Testis (tissue), 2 donors: ENCODE data around the gene KRT2.

Source experiments
- POLR2A ChIP-seq: fragments of 450-650 bp; IDR thresholded peaks from one replicate; pipeline ENCODE4 v1.6.1; 2017; ENCODE audit warnings: antibody characterized with exemption, mild to moderate bottlenecking, moderate library complexity
- TF ChIP-seq, protein P1 (sequence below), 3 experiments: fragments of 450-650 bp in 2 of 3; fragments of 200-600 bp in 1 of 3; sonication (generic) in 1 of 3; IDR thresholded peaks; one replicate each; pipeline ENCODE4 v1.5.1; 2016 to 2019; ENCODE audit warnings: antibody characterized with exemption in 3 of 3, mild to moderate bottlenecking in 2 of 3, moderate library complexity in 1 of 3

DNA sequence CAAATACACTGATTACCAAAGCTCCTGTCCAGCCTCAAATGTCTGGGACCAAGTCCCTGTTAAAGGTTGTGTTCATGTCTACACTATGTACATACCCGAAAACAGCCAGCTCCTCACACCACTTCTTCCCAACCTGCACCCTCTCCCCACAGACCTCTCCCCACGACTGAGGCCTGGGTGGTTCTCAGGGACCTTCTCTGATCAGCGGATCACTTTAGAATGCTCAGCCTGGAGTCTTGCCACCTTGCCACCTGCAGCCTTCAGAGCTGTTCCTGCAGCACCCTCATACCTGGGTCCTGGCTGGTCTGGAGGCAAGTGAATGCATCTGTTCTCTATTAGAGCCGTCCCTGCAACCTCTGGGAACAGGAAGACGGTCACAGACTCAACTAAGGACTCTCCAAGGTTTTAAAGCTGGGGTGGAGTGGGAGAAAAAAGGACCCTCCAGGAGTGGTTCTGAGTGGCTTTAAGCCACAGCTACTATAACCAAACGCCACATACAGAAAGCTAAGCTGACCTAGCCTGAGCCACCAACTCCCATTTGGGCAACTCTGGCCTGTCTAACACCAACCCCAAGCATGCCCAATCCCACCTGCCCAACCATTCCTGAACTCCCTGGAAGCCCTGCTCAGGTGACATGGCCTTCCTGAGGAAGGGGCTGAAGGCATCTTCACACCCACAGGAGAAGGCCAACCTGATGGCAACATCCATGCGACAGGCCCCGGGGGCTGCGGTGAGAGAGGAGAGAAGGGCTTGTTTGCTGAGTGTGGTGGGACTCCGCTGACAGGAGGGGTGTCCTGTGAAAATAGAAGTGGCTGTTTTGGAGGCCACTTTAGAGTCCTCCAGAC is 8.6 kb downstream of the KRT2 start:
- TF ChIP-seq, protein P1, sequence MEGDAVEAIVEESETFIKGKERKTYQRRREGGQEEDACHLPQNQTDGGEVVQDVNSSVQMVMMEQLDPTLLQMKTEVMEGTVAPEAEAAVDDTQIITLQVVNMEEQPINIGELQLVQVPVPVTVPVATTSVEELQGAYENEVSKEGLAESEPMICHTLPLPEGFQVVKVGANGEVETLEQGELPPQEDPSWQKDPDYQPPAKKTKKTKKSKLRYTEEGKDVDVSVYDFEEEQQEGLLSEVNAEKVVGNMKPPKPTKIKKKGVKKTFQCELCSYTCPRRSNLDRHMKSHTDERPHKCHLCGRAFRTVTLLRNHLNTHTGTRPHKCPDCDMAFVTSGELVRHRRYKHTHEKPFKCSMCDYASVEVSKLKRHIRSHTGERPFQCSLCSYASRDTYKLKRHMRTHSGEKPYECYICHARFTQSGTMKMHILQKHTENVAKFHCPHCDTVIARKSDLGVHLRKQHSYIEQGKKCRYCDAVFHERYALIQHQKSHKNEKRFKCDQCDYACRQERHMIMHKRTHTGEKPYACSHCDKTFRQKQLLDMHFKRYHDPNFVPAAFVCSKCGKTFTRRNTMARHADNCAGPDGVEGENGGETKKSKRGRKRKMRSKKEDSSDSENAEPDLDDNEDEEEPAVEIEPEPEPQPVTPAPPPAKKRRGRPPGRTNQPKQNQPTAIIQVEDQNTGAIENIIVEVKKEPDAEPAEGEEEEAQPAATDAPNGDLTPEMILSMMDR (IDR thresholded peaks at IDR 0.05): no peak
- TF ChIP-seq POLR2A: no peak
